GM10266 (cell line): ENCODE data around the gene OPCML.

Source experiments
- DNase-seq: peaks from one replicate; pipeline ENCODE4 v3.0.0; 2012; ENCODE audit errors: extremely low spot score
- CTCF ChIP-seq: IDR thresholded peaks from 2 replicates; pipeline ENCODE4 v1.5.1; 2012; ENCODE audit warnings: mild to moderate bottlenecking, low read depth; ENCODE audit not compliant: control insufficient read depth, insufficient read depth; ENCODE audit errors: missing control alignments

OPCML gene

GRCh38 chr11:132804258-132804657, 728.0 kb downstream of the OPCML start:
- no peak for DNase-seq
- no peak for TF ChIP-seq CTCF

GRCh38 chr11:132803436-132803835, 728.9 kb downstream of the OPCML start:
- TF ChIP-seq CTCF = no peak
- DNase-seq = no peak

GRCh38 chr11:132802947-132803346, 729.4 kb downstream of the OPCML start:
- no peak for TF ChIP-seq CTCF
- DNase-seq = no peak

- TF ChIP-seq CTCF = no peak
- no peak for DNase-seq
These were observed 738.5 kb downstream of the OPCML start for GRCh38 chr11:132793831-132794230.

GRCh38 chr11:132792341-132793140, 739.8 kb downstream of the OPCML start:
- DNase-seq = no peak
- no peak for TF ChIP-seq CTCF

GRCh38 chr11:132790971-132791370, 741.3 kb downstream of the OPCML start:
- no peak for TF ChIP-seq CTCF
- DNase-seq = no peak

- TF ChIP-seq CTCF = no peak
- no peak for DNase-seq
These were observed 741.8 kb downstream of the OPCML start for GRCh38 chr11:132790466-132790865.
